Esophagus squamous epithelium (tissue), 5 donors: ENCODE measurements around the gene CDIP1. TPM values are rescaled to one million over a fixed set of nuclear protein-coding genes. Genes with fewer than 3 reads are reported as not detected.

ENCODE experiments used
- DNase-seq: peaks from one replicate; lab custom pipeline; 2025; lab: John Stamatoyannopoulos, UW
- H3K27ac ChIP-seq, 4 donors: fragments of 200-600 bp; sonication (generic); one replicate each; pipeline ENCODE4 v1.5.1; 2016 to 2019; ENCODE audit warnings: mild to moderate bottlenecking in 1 of 4
- H3K27me3 ChIP-seq, 4 donors: fragments of 200-600 bp; sonication (generic); 1 replicate in 3 of 4; 2 replicates in 1 of 4; pipeline versions ENCODE4 v1.5.1 to v1.6.0; 2017 to 2021; ENCODE audit warnings: antibody characterized with exemption in 1 of 4
- H3K36me3 ChIP-seq, 3 donors: fragments of 200-600 bp; sonication (generic); one replicate each; pipeline ENCODE4 v1.5.1; 2016 to 2019
- H3K4me1 ChIP-seq, 3 donors: fragments of 200-600 bp; sonication (generic); one replicate each; pipeline ENCODE4 v1.5.1; 2017 to 2019
- H3K4me3 ChIP-seq, 4 donors: fragments of 200-600 bp; sonication (generic); 1 replicate in 3 of 4; 2 replicates in 1 of 4; pipeline ENCODE4 v1.5.1; 2016 to 2019; ENCODE audit warnings: mild to moderate bottlenecking in 2 of 4, moderate library complexity in 1 of 4
- H3K9me3 ChIP-seq, 3 donors: fragments of 200-600 bp; sonication (generic); one replicate each; pipeline ENCODE4 v1.5.1; 2016 to 2019
- CTCF ChIP-seq, 6 experiments: fragments of 450-650 bp in 4 of 6; fragments of 200-600 bp in 2 of 6; sonication (generic) in 2 of 6; IDR thresholded peaks; one replicate each; pipeline ENCODE4 v1.5.1; 2016 to 2019; ENCODE audit warnings: antibody characterized with exemption in 6 of 6, mild to moderate bottlenecking in 4 of 6, moderate library complexity in 4 of 6
- POLR2A ChIP-seq, 4 donors: fragments of 450-650 bp; IDR thresholded peaks; one replicate each; pipeline ENCODE4 v1.6.1; 2017; ENCODE audit warnings: antibody characterized with exemption in 4 of 4, mild to moderate bottlenecking in 4 of 4, moderate library complexity in 3 of 4
- WGBS, 2 donors: methylation state at CpG; one replicate each; pipeline ENCODE4 v1.1.5; 2018; 5-methylcytosine and 5-hydroxymethylcytosine counted together
- intact Hi-C: fragments of 100-400 bp; cut with DNase I; formaldehyde crosslinking; loops from one replicate; pipeline ENCODE4 v1.15.0; 2022
- total RNA-seq, 4 donors: library from RNA; depleted of rRNA; stranded (reverse); fragments of >200 nt; gene quantifications; one replicate each; pipeline ENCODE4 v1.1.0, GENCODE V29; 2016
- donor health status: DM: yes; HTN: yes; CAD: no.

CDIP1 gene
- total RNA-seq = 10 to 100 TPM; 10.2 to 26.5 (median 16.5) TPM

GRCh38 chr16:4538350-4539235 is at the start of gene CDIP1:
TSS of gene CDIP1 (minus strand) at chr16:4538773. CDS start at chr16:4514130, 24,643 bp downstream.
- H3K27me3 ChIP-seq = no peaks in the 10 kb centered on the region
- WGBS, 2 donors = 13 to 30% methylated on average over 6 to 8 of the region's 67 CpGs
- H3K27ac ChIP-seq = peak within 1 kb of the TSS; percentile 90 to 97 (median 94)
- intact Hi-C loops = no loop called here
- H3K4me3 ChIP-seq = peak within 1 kb of the TSS; percentile 62 to 93 (median 72)
- H3K9me3 ChIP-seq = peaks cover 0 to 12% (median 10%) of the 10 kb centered on the region in 3 donors
- peak; percentile 78 for DNase-seq
- peaks cover 10 to 48% (median 17%) of the 10 kb centered on the region in 3 donors for H3K4me1 ChIP-seq
- TF ChIP-seq POLR2A (IDR thresholded peaks at IDR 0.05) (peak in 3 of 4 donors; percentile 67 to 93 (median 84)), CTCF (IDR thresholded peaks at IDR 0.05) (peak in 3 of 6 experiments; percentile 28 to 44 (median 32))
- peaks cover 0 to 5% (median 0%) of the 10 kb centered on the region in 3 donors for H3K36me3 ChIP-seq

GRCh38 chr16:4586291-4586690 is 47.7 kb upstream of the CDIP1 start:
- no peak overlapping the region for H3K4me3 ChIP-seq
- intact Hi-C loops = no loop called here
- H3K27me3 ChIP-seq = no peaks in the 10 kb centered on the region
- H3K4me1 ChIP-seq = peaks cover 0 to 10% (median 5%) of the 10 kb centered on the region in 3 donors
- no peak for DNase-seq
- H3K9me3 ChIP-seq = peaks cover 0 to 8% (median 0%) of the 10 kb centered on the region in 3 donors
- whole genome bisulfite sequencing, 2 donors = 76 to 80% methylated on average over 7 of the region's 7 CpGs
- no peaks in the 10 kb centered on the region for H3K36me3 ChIP-seq
- no peak overlapping the region for H3K27ac ChIP-seq
- no peak for TF ChIP-seq POLR2A (IDR thresholded peaks at IDR 0.05)
- no peak for TF ChIP-seq CTCF (IDR thresholded peaks at IDR 0.05)

GRCh38 chr16:4583906-4584305 is 45.3 kb upstream of the CDIP1 start:
- no peak overlapping the region for H3K27ac ChIP-seq
- no peak for DNase-seq
- TF ChIP-seq POLR2A (IDR thresholded peaks at IDR 0.05) (no peak), CTCF (IDR thresholded peaks at IDR 0.05) (no peak)
- no peaks in the 10 kb centered on the region for H3K36me3 ChIP-seq
- H3K27me3 ChIP-seq = no peaks in the 10 kb centered on the region
- intact Hi-C loops = no loop called here
- 76 to 85% methylated on average over 4 of the region's 4 CpGs for WGBS, 2 donors
- no peak overlapping the region for H3K4me3 ChIP-seq
- H3K4me1 ChIP-seq = peaks cover 0 to 17% (median 5%) of the 10 kb centered on the region in 3 donors
- peaks cover 0 to 8% (median 0%) of the 10 kb centered on the region in 3 donors for H3K9me3 ChIP-seq

- Histone ChIP-seq H3K4me1 (peaks cover 0 to 9% (median 1%) of the 10 kb centered on the region in 3 donors), H3K36me3 (no peaks in the 10 kb centered on the region), H3K27me3 (peaks cover 0 to 3% (median 0%) of the 10 kb centered on the region in 4 donors), H3K9me3 (no peaks in the 10 kb centered on the region), H3K4me3 (no peak overlapping the region), H3K27ac (no peak overlapping the region)
- no peak for TF ChIP-seq CTCF (IDR thresholded peaks at IDR 0.05)
- no peak for TF ChIP-seq POLR2A (IDR thresholded peaks at IDR 0.05)
- intact Hi-C loops = no loop called here
- DNase-seq = no peak
- WGBS, 2 donors = 20 to 44% methylated on average over 6 of the region's 6 CpGs
Measured at GRCh38 chr16:4580250-4580649, 41.7 kb upstream of the CDIP1 start.

GRCh38 chr16:4578961-4579530 is 40.5 kb upstream of the CDIP1 start:
- WGBS, 2 donors = 64 to 69% methylated on average over 5 to 8 of the region's 13 CpGs

More at GRCh38 chr16:4578961-4579530, 40.5 kb upstream of the CDIP1 start:
- no peak overlapping the region for H3K27ac ChIP-seq
- H3K4me1 ChIP-seq = peaks cover 0 to 6% (median 0%) of the 10 kb centered on the region in 3 donors
- H3K9me3 ChIP-seq = no peaks in the 10 kb centered on the region
- TF ChIP-seq POLR2A (IDR thresholded peaks at IDR 0.05) = no peak
- TF ChIP-seq CTCF (IDR thresholded peaks at IDR 0.05) = no peak
- no peaks in the 10 kb centered on the region for H3K36me3 ChIP-seq
- no peak overlapping the region for H3K4me3 ChIP-seq
- peaks cover 0 to 8% (median 0%) of the 10 kb centered on the region in 4 donors for H3K27me3 ChIP-seq
- intact Hi-C loops = no loop called here
- DNase-seq = no peak
